K562 (cell line): Measurements from ENCODE around the gene LDHAL6A.

ENCODE experiments used
- CTBP1 ChIP-seq: fragments of 450-650 bp; IDR thresholded peaks from 2 replicates; pipeline ENCODE4 v1.6.1; 2016; ENCODE audit warnings: borderline replicate concordance
- CTCF ChIP-seq, 3 experiments: IDR thresholded peaks in 2 of 3; conservative IDR thresholded peaks in 1 of 3; 2 replicates each; pipeline ENCODE4 v1.5.1; 2011 to 2012; ENCODE audit warnings: low read length in 3 of 3, mild to moderate bottlenecking in 3 of 3, control low read depth in 2 of 3, improper control_type of control experiment in 1 of 3, inconsistent platforms in 1 of 3, low read depth in 1 of 3, mixed read lengths in 1 of 3, moderate library complexity in 1 of 3; ENCODE audit not compliant: insufficient read depth in 2 of 3
- FOS ChIP-seq: IDR thresholded peaks from 3 replicates; pipeline ENCODE4 v1.6.1; 2011; ENCODE audit not compliant: insufficient read length; ENCODE audit errors: extremely low read depth
- FOXJ2 ChIP-seq: fragments of 200-800 bp; sonication (Bioruptor generic); IDR thresholded peaks from 2 replicates; pipeline ENCODE4 v1.6.1; 2016; ENCODE audit warnings: missing genetic modification characterization, missing compliant biosample characterization
- HNRNPK ChIP-seq: fragments of 200-400 bp; formaldehyde crosslinking; IDR thresholded peaks from one replicate; pipeline ENCODE4 v1.6.1; 2018; ENCODE audit warnings: mild to moderate bottlenecking, low read depth, low read length; ENCODE audit not compliant: poor library complexity, severe bottlenecking
- NBN ChIP-seq: fragments of 450-650 bp; IDR thresholded peaks from 2 replicates; pipeline ENCODE4 v1.6.1; 2016; ENCODE audit warnings: low read depth, mild to moderate bottlenecking
- POLR2A ChIP-seq: fragments of 450-650 bp; conservative IDR thresholded peaks from 2 replicates; pipeline ENCODE4 v1.6.1; 2016
- RAD21 ChIP-seq, 2 experiments: fragments of 250-450 bp in 1 of 2; fragments of 450-650 bp in 1 of 2; sonication (Bioruptor Pico) in 1 of 2; formaldehyde crosslinking in 1 of 2; IDR thresholded peaks in 1 of 2; conservative IDR thresholded peaks in 1 of 2; 2 replicates each; pipeline versions ENCODE4 v1.4.0 to v1.8.0; 2020 to 2022; ENCODE audit warnings: mild to moderate bottlenecking in 2 of 2, moderate library complexity in 1 of 2
- RBM39 ChIP-seq: fragments of 200-400 bp; formaldehyde crosslinking; optimal IDR thresholded peaks from 2 replicates; pipeline ENCODE3; 2018; ENCODE audit warnings: low read depth, low read length
- TRIM24 ChIP-seq, 2 experiments: fragments of 450-650 bp; IDR thresholded peaks; 2 replicates each; pipeline ENCODE4 v1.6.1; 2016
- XRCC3 ChIP-seq: fragments of 450-650 bp; IDR thresholded peaks from 2 replicates; pipeline ENCODE4 v1.6.1; 2017; ENCODE audit warnings: mild to moderate bottlenecking, moderate library complexity
- ZNF253 ChIP-seq: fragments of 250-450 bp; sonication (Bioruptor Pico); conservative IDR thresholded peaks from 2 replicates; pipeline ENCODE4 v1.6.1; 2021; ENCODE audit warnings: mild to moderate bottlenecking

GRCh38 chr11:18479063-18479462 is 23.4 kb downstream of the LDHAL6A start:
- no peak for TF ChIP-seq HNRNPK
- no peak for TF ChIP-seq FOS
- no peak for TF ChIP-seq NBN
- TF ChIP-seq FOXJ2, result no peak
- TF ChIP-seq RAD21 (CRISPR knock-in tag; conservative IDR thresholded peaks at IDR 0.05 in 1 of 2, IDR thresholded peaks at IDR 0.05 in 1 of 2), result no peak
- TF ChIP-seq XRCC3, result no peak
- TF ChIP-seq RBM39, result no peak
- no peak for TF ChIP-seq POLR2A
- TF ChIP-seq TRIM24 (IDR thresholded peaks at IDR 0.05), result no peak
- no peak for TF ChIP-seq CTBP1
- no peak for TF ChIP-seq ZNF253
- TF ChIP-seq CTCF (IDR thresholded peaks at IDR 0.05 in 2 of 3, conservative IDR thresholded peaks at IDR 0.05 in 1 of 3; ENCODE audit: insufficient read depth in 2 of 3, low read depth in 1 of 3, low read length in 3 of 3), result no peak
